H1 (cell line): ENCODE measurements around the gene NPFFR1. TPM values are rescaled to one million over a fixed set of nuclear protein-coding genes. Genes with fewer than 3 reads are reported as not detected.

Experiments
- CTCF ChIA-PET: fragments of 300-600 bp; sonication (Branson Sonifier 250); formaldehyde crosslinking; loops from one replicate; lab custom pipeline; 2021; ENCODE audit not compliant: partially characterized antibody; lab: Charles Lee
- POLR2A ChIA-PET: fragments of 300-600 bp; sonication (Branson Sonifier 250); formaldehyde crosslinking; loops from one replicate; lab custom pipeline; 2021; ENCODE audit warnings: inconsistent platforms; ENCODE audit not compliant: partially characterized antibody; lab: Charles Lee
- DNase-seq, 2 experiments: peaks; one replicate each; pipeline versions ENCODE4 v3.0.0 to v3.0.0-alpha.2; 2010 to 2022; ENCODE audit warnings: low spot score in 2 of 2, low read depth in 1 of 2, mixed read lengths in 1 of 2
- FAIRE-seq: peaks from 2 replicates; lab custom pipeline; 2011; peaks lifted over from hg19 to GRCh38; lab: Jason Lieb, UNC
- H2AFZ ChIP-seq: 2 replicates; pipeline ENCODE4 v1.8.1; 2012; ENCODE audit warnings: low read length, inconsistent platforms
- H2AK5ac ChIP-seq: 2 replicates; pipeline ENCODE4 v1.6.1; 2013; ENCODE audit warnings: low read depth, low read length
- H2BK120ac ChIP-seq: replicated peaks from 2 replicates; pipeline ENCODE3; 2013; ENCODE audit warnings: low read depth, low read length, inconsistent platforms
- H2BK12ac ChIP-seq: 2 replicates; pipeline ENCODE4 v1.6.1; 2013; ENCODE audit warnings: low read depth, low read length
- H2BK15ac ChIP-seq: 2 replicates; pipeline ENCODE4 v1.6.1; 2013; ENCODE audit warnings: low read length
- H2BK20ac ChIP-seq: 2 replicates; pipeline ENCODE4 v1.6.1; 2013; ENCODE audit warnings: low read length
- H2BK5ac ChIP-seq: 2 replicates; pipeline ENCODE4 v1.6.1; 2013; ENCODE audit warnings: low read depth, low read length
- H3K14ac ChIP-seq: 2 replicates; pipeline ENCODE4 v1.6.1; 2013; ENCODE audit warnings: inconsistent platforms; ENCODE audit not compliant: insufficient read length
- H3K18ac ChIP-seq: 2 replicates; pipeline ENCODE4 v1.6.1; 2013; ENCODE audit warnings: low read length; ENCODE audit errors: extremely low read depth
- H3K23ac ChIP-seq: 2 replicates; pipeline ENCODE4 v1.6.1; 2013; ENCODE audit warnings: inconsistent platforms; ENCODE audit not compliant: insufficient read length
- H3K23me2 ChIP-seq: 2 replicates; pipeline ENCODE4 v1.6.1; 2013; ENCODE audit warnings: low read depth, low read length
- H3K27ac ChIP-seq: 2 replicates; pipeline ENCODE4 v1.6.1; 2011; ENCODE audit warnings: low read depth, low read length, inconsistent platforms
- H3K27me3 ChIP-seq, 4 experiments: replicated peaks in 1 of 4; 1 replicate in 1 of 4; 2 replicates in 3 of 4; pipeline versions ENCODE4 v1.6.1 to v1.8.1; 2011 to 2013; ENCODE audit warnings: low read length in 3 of 4, mild to moderate bottlenecking in 3 of 4, inconsistent platforms in 2 of 4, mixed read lengths in 2 of 4, moderate library complexity in 1 of 4; ENCODE audit not compliant: control insufficient read depth in 3 of 4, insufficient read depth in 3 of 4; ENCODE audit errors: extremely low read depth in 1 of 4
- H3K36me3 ChIP-seq, 4 experiments: 2 replicates each; pipeline versions ENCODE4 v1.6.1 to v1.8.1; 2011 to 2013; ENCODE audit warnings: mild to moderate bottlenecking in 4 of 4, low read length in 3 of 4, moderate library complexity in 2 of 4, control low read depth in 1 of 4, inconsistent platforms in 1 of 4; ENCODE audit not compliant: insufficient read depth in 4 of 4, control insufficient read depth in 2 of 4
- H3K4ac ChIP-seq: replicated peaks from 2 replicates; pipeline ENCODE3; 2013; ENCODE audit warnings: low read length, low read depth, mixed read lengths, inconsistent platforms; ENCODE audit not compliant: insufficient read length
- H3K4me1 ChIP-seq, 4 experiments: replicated peaks in 1 of 4; 1 replicate in 1 of 4; 2 replicates in 3 of 4; pipeline versions ENCODE4 v1.6.1 to v1.8.1; 2011 to 2013; ENCODE audit warnings: low read length in 3 of 4, inconsistent platforms in 2 of 4, mixed read lengths in 1 of 4; ENCODE audit not compliant: insufficient read depth in 4 of 4, control insufficient read depth in 3 of 4
- H3K4me2 ChIP-seq, 2 experiments: 2 replicates each; pipeline versions ENCODE4 v1.6.1 to v1.8.1; 2011 to 2013; ENCODE audit warnings: low read depth in 2 of 2, low read length in 2 of 2, control low read depth in 1 of 2, inconsistent platforms in 1 of 2, mild to moderate bottlenecking in 1 of 2; ENCODE audit not compliant: insufficient read depth in 1 of 2
- H3K4me3 ChIP-seq, 4 experiments: fragments of 200-600, 300-600 bp in 1 of 4; sonication (generic), shearing (Covaris generic), sonication (Bioruptor Twin) in 1 of 4; 2 replicates each; pipeline versions ENCODE4 v1.5.1 to v1.8.1; 2011 to 2016; ENCODE audit warnings: low read length in 4 of 4, low read depth in 3 of 4, control low read depth in 2 of 4, inconsistent platforms in 2 of 4, mild to moderate bottlenecking in 2 of 4, mixed read lengths in 1 of 4, moderate library complexity in 1 of 4; ENCODE audit not compliant: insufficient read depth in 2 of 4; ENCODE audit errors: extremely low read depth in 1 of 4
- H3K56ac ChIP-seq: replicated peaks from 2 replicates; pipeline ENCODE3; 2013; ENCODE audit warnings: low read depth, mild to moderate bottlenecking, mixed read lengths, low read length, inconsistent platforms; ENCODE audit not compliant: insufficient read length
- H3K79me1 ChIP-seq: 2 replicates; pipeline ENCODE4 v1.6.1; 2013; ENCODE audit warnings: low read depth, low read length, control low read depth
- H3K79me2 ChIP-seq, 2 experiments: 2 replicates each; pipeline versions ENCODE4 v1.6.1 to v1.8.1; 2012 to 2013; ENCODE audit warnings: low read length in 2 of 2, mild to moderate bottlenecking in 2 of 2, inconsistent platforms in 1 of 2; ENCODE audit not compliant: insufficient read depth in 2 of 2, control insufficient read depth in 1 of 2
- H3K9ac ChIP-seq, 4 experiments: replicated peaks in 1 of 4; 1 replicate in 1 of 4; 2 replicates in 3 of 4; pipeline versions ENCODE4 v1.6.1 to v1.8.1; 2011 to 2013; ENCODE audit warnings: low read depth in 3 of 4, low read length in 3 of 4, control low read depth in 2 of 4, mild to moderate bottlenecking in 2 of 4, moderate library complexity in 2 of 4, inconsistent platforms in 1 of 4; ENCODE audit errors: extremely low read depth in 1 of 4
- H3K9me3 ChIP-seq, 2 experiments: 2 replicates each; pipeline versions ENCODE4 v1.6.1 to v1.8.1; 2012 to 2013; ENCODE audit warnings: mild to moderate bottlenecking in 2 of 2, moderate library complexity in 2 of 2, control low read depth in 1 of 2, inconsistent platforms in 1 of 2, low read depth in 1 of 2, low read length in 1 of 2, mixed read lengths in 1 of 2; ENCODE audit not compliant: insufficient read depth in 2 of 2
- H4K20me1 ChIP-seq, 2 experiments: replicated peaks in 1 of 2; 2 replicates each; pipeline versions ENCODE3 to v1.8.1; 2011 to 2013; ENCODE audit warnings: inconsistent platforms in 2 of 2, low read length in 2 of 2, mild to moderate bottlenecking in 1 of 2; ENCODE audit not compliant: insufficient read depth in 2 of 2, control insufficient read depth in 1 of 2
- H4K5ac ChIP-seq: 2 replicates; pipeline ENCODE4 v1.6.1; 2013; ENCODE audit warnings: low read length, low read depth, mixed read lengths, inconsistent platforms; ENCODE audit not compliant: insufficient read length
- H4K8ac ChIP-seq: 2 replicates; pipeline ENCODE4 v1.8.0; 2013; ENCODE audit warnings: mild to moderate bottlenecking, moderate library complexity, low read length, inconsistent platforms; ENCODE audit not compliant: insufficient read depth; ENCODE audit errors: extremely low read depth
- H4K91ac ChIP-seq: replicated peaks from 2 replicates; pipeline ENCODE3; 2013; ENCODE audit warnings: low read length, mixed read lengths, inconsistent platforms; ENCODE audit not compliant: insufficient read length
- ASH2L ChIP-seq: fragments of 200-600, 300-600 bp; sonication (generic); IDR thresholded peaks from one replicate; pipeline ENCODE4 v1.7.1; 2017; ENCODE audit warnings: low read length
- BCL11A ChIP-seq, 2 experiments: IDR thresholded peaks; one replicate each; pipeline ENCODE4 v1.6.1; 2011; ENCODE audit warnings: low read depth in 2 of 2, low read length in 2 of 2, mild to moderate bottlenecking in 2 of 2
- CBX5 ChIP-seq: fragments of 300-800, 300-1000 bp; sonication (generic); IDR thresholded peaks from 2 replicates; pipeline ENCODE4 v1.7.1; 2016; ENCODE audit warnings: antibody characterized with exemption, low read length, low read depth
- CHD2 ChIP-seq: IDR thresholded peaks from 2 replicates; pipeline ENCODE4 v1.6.1; 2012; ENCODE audit warnings: low read length, improper control_type of control experiment
- FOSL1 ChIP-seq: IDR thresholded peaks from 2 replicates; pipeline ENCODE4 v1.6.1; 2011; ENCODE audit warnings: mild to moderate bottlenecking, low read depth, low read length, moderate library complexity; ENCODE audit not compliant: insufficient read depth
- HDAC2 ChIP-seq, 2 experiments: fragments of 300-600 bp in 1 of 2; sonication (generic) in 1 of 2; IDR thresholded peaks; 2 replicates each; pipeline ENCODE4 v1.6.1; 2011 to 2012; ENCODE audit warnings: low read depth in 2 of 2, low read length in 2 of 2, mild to moderate bottlenecking in 2 of 2, moderate library complexity in 2 of 2, borderline replicate concordance in 1 of 2, inconsistent platforms in 1 of 2
- HDAC6 ChIP-seq: IDR thresholded peaks from one replicate; pipeline ENCODE4 v1.7.1; 2012; ENCODE audit warnings: low read depth, mild to moderate bottlenecking, inconsistent platforms, low read length, moderate library complexity
- KDM5A ChIP-seq: fragments of 200-600 bp; IDR thresholded peaks from 2 replicates; pipeline ENCODE4 v1.7.1; 2012; ENCODE audit warnings: mild to moderate bottlenecking, low read length, inconsistent platforms, mixed read lengths
- SIN3A ChIP-seq, 2 experiments: IDR thresholded peaks in 1 of 2; conservative IDR thresholded peaks in 1 of 2; 2 replicates each; pipeline ENCODE4 v1.6.1; 2011 to 2012; ENCODE audit warnings: low read length in 2 of 2, improper control_type of control experiment in 1 of 2, low read depth in 1 of 2, mild to moderate bottlenecking in 1 of 2
- SP1 ChIP-seq: IDR thresholded peaks from 2 replicates; pipeline ENCODE4 v1.6.1; 2011; ENCODE audit warnings: low read depth, low read length
- SP4 ChIP-seq: IDR thresholded peaks from 2 replicates; pipeline ENCODE4 v1.6.1; 2012; ENCODE audit warnings: low read length, inconsistent platforms
- SRF ChIP-seq: IDR thresholded peaks from 2 replicates; pipeline ENCODE4 v1.6.1; 2011; ENCODE audit warnings: mild to moderate bottlenecking, low read depth, low read length, moderate library complexity
- WGBS, 2 experiments: shearing (Covaris generic) in 1 of 2; methylation state at CpG; one replicate each; pipeline versions ENCODE4 v1.1.6 to v1.1.7; 2013 to 2015; ENCODE audit warnings: low lambda C conversion rate in 2 of 2, mixed read lengths in 2 of 2, inconsistent platforms in 1 of 2, low coverage in 1 of 2, missing lambda C conversion rate in 1 of 2; ENCODE audit not compliant: insufficient replicate concordance in 2 of 2, insufficient coverage in 1 of 2, insufficient read length in 1 of 2; ENCODE audit errors: extremely low coverage in 1 of 2, missing lambda C conversion rate in 1 of 2; 5-methylcytosine and 5-hydroxymethylcytosine counted together
- polyA plus RNA-seq, 7 experiments: library from polyadenylated mRNA; depleted of rRNA in 3 of 7; stranded (reverse) in 5 of 7; unstranded in 2 of 7; fragments of >200 nt in 5 of 7; fragments of 200-250 nt in 2 of 7; gene quantifications; 1 replicate in 5 of 7; 2 replicates in 1 of 7; 4 replicates in 1 of 7; pipeline versions ENCODE4 v1.2.1 to v1.2.3, GENCODE V29; 2011 to 2013; ENCODE audit warnings: missing spikeins in 2 of 7, mixed read lengths in 2 of 7
- total RNA-seq: library from RNA; stranded (reverse); fragmentation: NEBNext Ultra II Directional; extraction: Animal tissue kit (Norgen Biotek cat#: 25700); gene quantifications from 2 replicates; pipeline ENCODE4 v1.2.1, GENCODE V29; 2021
- TF ChIP-seq, protein P1 (sequence below): IDR thresholded peaks from 2 replicates; pipeline ENCODE4 v1.6.1; 2012; ENCODE audit warnings: inconsistent platforms

Gene NPFFR1
- total and polyA plus RNA-seq, 2 of the 8 experiments (the other 6 are each of a cell fraction or from before 2014, with no cell fraction given): 0.02 to 0.06 TPM

DNA sequence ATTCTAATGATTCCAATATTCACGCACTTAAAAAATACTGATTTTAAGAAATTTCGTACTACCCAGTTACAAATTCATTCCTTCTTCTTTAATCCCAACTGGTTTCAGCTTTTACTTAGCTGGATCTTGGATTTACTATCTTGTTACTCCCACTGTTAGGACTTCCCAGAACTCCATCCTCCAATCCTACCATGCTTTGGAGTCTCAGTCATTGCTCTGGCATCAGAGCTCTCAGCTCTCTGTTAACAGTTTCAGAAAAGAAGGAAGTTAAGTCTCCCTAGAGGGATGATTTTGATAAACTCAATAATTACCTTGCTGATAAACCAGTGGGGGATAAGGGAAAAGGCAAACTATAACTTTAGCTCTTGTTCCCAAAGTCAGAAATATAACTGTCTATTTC, 60.1 kb downstream of the NPFFR1 start:
- no peak overlapping the region for H2BK20ac ChIP-seq
- no peak overlapping the region for H2AFZ ChIP-seq
- H3K27me3 ChIP-seq: no peaks in the 10 kb centered on the region
- H4K20me1 ChIP-seq: no peaks in the 10 kb centered on the region
- no peak overlapping the region for H3K14ac ChIP-seq
- 97% methylated on average over 2 of the region's 2 CpGs; no CpG with 5 or more reads in 1 of the 2 experiments for WGBS, 2 experiments
- no peak overlapping the region for H3K4ac ChIP-seq
- H3K4me3 ChIP-seq: no peak overlapping the region
- H2BK5ac ChIP-seq: no peak overlapping the region
- H3K79me2 ChIP-seq: peaks cover 0 to 9% of the 10 kb centered on the region in 2 experiments; a peak in 2 of 4 replicates
- no peaks in the 10 kb centered on the region for H3K23me2 ChIP-seq
- H2AK5ac ChIP-seq: no peak overlapping the region
- H3K4me2 ChIP-seq: no peak overlapping the region
- H3K9ac ChIP-seq: no peak overlapping the region
- no peaks in the 10 kb centered on the region; the same call in none of the 2 replicates for H3K79me1 ChIP-seq
- H3K36me3 ChIP-seq: peaks cover 0 to 12% (median 4%) of the 10 kb centered on the region in 4 experiments; a peak in 4 of 8 replicates
- no peak overlapping the region for H3K27ac ChIP-seq
- H2BK15ac ChIP-seq: no peak overlapping the region
- no peak overlapping the region for H3K18ac ChIP-seq
- no peak for DNase-seq
- FAIRE-seq: no peak
- H3K56ac ChIP-seq: no peak overlapping the region
- no peaks in the 10 kb centered on the region for H3K4me1 ChIP-seq
- H3K23ac ChIP-seq: no peak overlapping the region
- no peak overlapping the region for H4K8ac ChIP-seq
- H3K9me3 ChIP-seq: no peaks in the 10 kb centered on the region
- H2BK12ac ChIP-seq: no peak overlapping the region
- no peak overlapping the region for H4K91ac ChIP-seq
- H2BK120ac ChIP-seq: no peak overlapping the region
- H4K5ac ChIP-seq: no peak overlapping the region
- POLR2A ChIA-PET: interaction anchor here (0.9 to 3.1 kb wide), 2 partner anchors 9 to 126 kb away, joined by 3 to 12 read pairs; partner anchors contain the start of gene PPA1
- CTCF ChIA-PET: interaction anchor here (1.1 to 10.1 kb wide), 9 partner anchors 12 to 314 kb away, joined by 3 to 157 read pairs (median 5); no protein-coding TSS in a partner anchor
- TF ChIP-seq FOSL1: no peak
- TF ChIP-seq ASH2L: no peak
- no peak for TF ChIP-seq CHD2
- TF ChIP-seq SIN3A (conservative IDR thresholded peaks at IDR 0.05 in 1 of 2, IDR thresholded peaks at IDR 0.05 in 1 of 2; ENCODE audit: low read depth in 1 of 2, low read length in 2 of 2): no peak
- TF ChIP-seq, protein P1, sequence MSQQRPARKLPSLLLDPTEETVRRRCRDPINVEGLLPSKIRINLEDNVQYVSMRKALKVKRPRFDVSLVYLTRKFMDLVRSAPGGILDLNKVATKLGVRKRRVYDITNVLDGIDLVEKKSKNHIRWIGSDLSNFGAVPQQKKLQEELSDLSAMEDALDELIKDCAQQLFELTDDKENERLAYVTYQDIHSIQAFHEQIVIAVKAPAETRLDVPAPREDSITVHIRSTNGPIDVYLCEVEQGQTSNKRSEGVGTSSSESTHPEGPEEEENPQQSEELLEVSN: no peak
- no peak for TF ChIP-seq SRF
- TF ChIP-seq SP1: no peak
- TF ChIP-seq BCL11A (IDR thresholded peaks at IDR 0.05; ENCODE audit: low read depth in 2 of 2, low read length in 2 of 2): no peak
- TF ChIP-seq HDAC2 (IDR thresholded peaks at IDR 0.05; ENCODE audit: borderline replicate concordance in 1 of 2, low read depth in 2 of 2, low read length in 2 of 2): no peak
- no peak for TF ChIP-seq CBX5
- TF ChIP-seq HDAC6: no peak
- TF ChIP-seq SP4: no peak
- no peak for TF ChIP-seq KDM5A
